SU-DHL-6 (cell line): ENCODE results near the gene MDFI.

Experiments used
- EZH2phosphoT487 ChIP-seq: fragments of 200-600 bp; sonication (generic), shearing (Covaris generic); conservative IDR thresholded peaks from 2 replicates; pipeline ENCODE4 v1.6.1; 2018; ENCODE audit warnings: mild to moderate bottlenecking, antibody characterized with exemption, low read length, moderate library complexity, mixed read lengths
- TF ChIP-seq, protein P1 (sequence below): fragments of 200-600 bp; sonication (generic); IDR thresholded peaks from one replicate; pipeline ENCODE4 v1.5.1; 2017; ENCODE audit warnings: antibody characterized with exemption, mild to moderate bottlenecking, low read length, moderate library complexity; ENCODE audit not compliant: insufficient read depth, poor library complexity, severe bottlenecking

DNA sequence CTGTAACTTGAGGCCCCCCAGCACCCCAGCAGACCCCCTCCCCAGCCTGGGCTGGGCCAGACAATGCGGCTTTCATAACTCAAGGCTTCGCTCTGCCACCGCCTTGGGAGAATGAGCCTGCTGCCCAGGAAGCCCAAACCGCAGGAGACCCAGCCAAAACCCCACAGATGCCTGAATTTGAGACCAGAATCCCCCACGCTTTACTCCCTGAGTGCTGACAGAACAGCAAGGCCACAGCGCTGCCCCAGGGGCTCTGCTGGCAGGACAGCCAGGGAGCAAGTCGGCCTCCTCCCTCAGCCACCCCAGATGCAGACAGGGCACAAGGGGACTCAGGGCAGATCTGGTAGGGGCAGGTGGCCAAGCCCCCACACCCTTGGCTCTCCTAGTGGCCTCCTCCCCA lies 2.2 kb downstream of the MDFI start:
- TF ChIP-seq, protein P1, sequence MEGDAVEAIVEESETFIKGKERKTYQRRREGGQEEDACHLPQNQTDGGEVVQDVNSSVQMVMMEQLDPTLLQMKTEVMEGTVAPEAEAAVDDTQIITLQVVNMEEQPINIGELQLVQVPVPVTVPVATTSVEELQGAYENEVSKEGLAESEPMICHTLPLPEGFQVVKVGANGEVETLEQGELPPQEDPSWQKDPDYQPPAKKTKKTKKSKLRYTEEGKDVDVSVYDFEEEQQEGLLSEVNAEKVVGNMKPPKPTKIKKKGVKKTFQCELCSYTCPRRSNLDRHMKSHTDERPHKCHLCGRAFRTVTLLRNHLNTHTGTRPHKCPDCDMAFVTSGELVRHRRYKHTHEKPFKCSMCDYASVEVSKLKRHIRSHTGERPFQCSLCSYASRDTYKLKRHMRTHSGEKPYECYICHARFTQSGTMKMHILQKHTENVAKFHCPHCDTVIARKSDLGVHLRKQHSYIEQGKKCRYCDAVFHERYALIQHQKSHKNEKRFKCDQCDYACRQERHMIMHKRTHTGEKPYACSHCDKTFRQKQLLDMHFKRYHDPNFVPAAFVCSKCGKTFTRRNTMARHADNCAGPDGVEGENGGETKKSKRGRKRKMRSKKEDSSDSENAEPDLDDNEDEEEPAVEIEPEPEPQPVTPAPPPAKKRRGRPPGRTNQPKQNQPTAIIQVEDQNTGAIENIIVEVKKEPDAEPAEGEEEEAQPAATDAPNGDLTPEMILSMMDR, result no peak
- TF ChIP-seq EZH2phosphoT487, result no peak
